NCI-H1417 (cell line): ENCODE measurements around the gene DIO3.
"Not testable (repeated sequence)": the region's sequence is repeated elsewhere in the genome, so short reads cannot be mapped to it uniquely, and the experiment has no call there.

Experiments used
- DNase-seq, 3 experiments: peaks; one replicate each; lab custom pipeline; 2025; lab: John Stamatoyannopoulos, UW

The DIO3 gene

GRCh38 chr14:101542391-101542790 lies 18.9 kb upstream of the DIO3 start:
- no peak for DNase-seq

GRCh38 chr14:101543814-101544213 lies 17.5 kb upstream of the DIO3 start:
- DNase-seq, result no peak

- DNase-seq, result no peak
Measured at GRCh38 chr14:101544550-101544949, 16.7 kb upstream of the DIO3 start.

- no peak for DNase-seq
Measured at GRCh38 chr14:101546706-101547105, 14.6 kb upstream of the DIO3 start.

- no peak for DNase-seq
Measured at GRCh38 chr14:101547107-101547738, 14.1 kb upstream of the DIO3 start.

GRCh38 chr14:101547961-101548669 lies 13.2 kb upstream of the DIO3 start:
- DNase-seq, result no peak

GRCh38 chr14:101548710-101549109 lies 12.6 kb upstream of the DIO3 start:
- no peak for DNase-seq

GRCh38 chr14:101549154-101549553 lies 12.1 kb upstream of the DIO3 start:
- DNase-seq, result no peak

- DNase-seq, result not testable (repeated sequence)
Measured at GRCh38 chr14:101550202-101550912, 10.9 kb upstream of the DIO3 start.

GRCh38 chr14:101551729-101552595 lies 9.3 kb upstream of the DIO3 start:
- no peak for DNase-seq

- no peak for DNase-seq
Measured at GRCh38 chr14:101552786-101553231, 8.5 kb upstream of the DIO3 start.

GRCh38 chr14:101553393-101553792 lies 7.9 kb upstream of the DIO3 start:
- DNase-seq, result no peak

- DNase-seq, result no peak
Measured at GRCh38 chr14:101553931-101554330, 7.4 kb upstream of the DIO3 start.

- DNase-seq, result no peak
Measured at GRCh38 chr14:101554991-101555668, 6.2 kb upstream of the DIO3 start.

- not testable (repeated sequence) for DNase-seq
Measured at GRCh38 chr14:101555669-101556043, 5.6 kb upstream of the DIO3 start.

- no peak for DNase-seq
Measured at GRCh38 chr14:101556131-101556530, 5.2 kb upstream of the DIO3 start.

- no peak for DNase-seq
Measured at GRCh38 chr14:101556566-101557320, 4.6 kb upstream of the DIO3 start.

GRCh38 chr14:101557321-101557695 lies 4.0 kb upstream of the DIO3 start:
- DNase-seq, result no peak

GRCh38 chr14:101557811-101558738 lies 3.2 kb upstream of the DIO3 start:
- DNase-seq, result no peak

GRCh38 chr14:101558739-101559240 lies 2.5 kb upstream of the DIO3 start:
- DNase-seq, result no peak
